GM18511 (cell line): ENCODE measurements around the gene NOXA1.

Experiments used
- ATAC-seq: cut with Tn5 transposase; IDR thresholded peaks from one replicate; pipeline ENCODE4 v1.9.1; 2021; ENCODE audit warnings: mild to moderate bottlenecking, moderate library complexity; ENCODE audit not compliant: unreplicated experiment

The NOXA1 gene

DNA sequence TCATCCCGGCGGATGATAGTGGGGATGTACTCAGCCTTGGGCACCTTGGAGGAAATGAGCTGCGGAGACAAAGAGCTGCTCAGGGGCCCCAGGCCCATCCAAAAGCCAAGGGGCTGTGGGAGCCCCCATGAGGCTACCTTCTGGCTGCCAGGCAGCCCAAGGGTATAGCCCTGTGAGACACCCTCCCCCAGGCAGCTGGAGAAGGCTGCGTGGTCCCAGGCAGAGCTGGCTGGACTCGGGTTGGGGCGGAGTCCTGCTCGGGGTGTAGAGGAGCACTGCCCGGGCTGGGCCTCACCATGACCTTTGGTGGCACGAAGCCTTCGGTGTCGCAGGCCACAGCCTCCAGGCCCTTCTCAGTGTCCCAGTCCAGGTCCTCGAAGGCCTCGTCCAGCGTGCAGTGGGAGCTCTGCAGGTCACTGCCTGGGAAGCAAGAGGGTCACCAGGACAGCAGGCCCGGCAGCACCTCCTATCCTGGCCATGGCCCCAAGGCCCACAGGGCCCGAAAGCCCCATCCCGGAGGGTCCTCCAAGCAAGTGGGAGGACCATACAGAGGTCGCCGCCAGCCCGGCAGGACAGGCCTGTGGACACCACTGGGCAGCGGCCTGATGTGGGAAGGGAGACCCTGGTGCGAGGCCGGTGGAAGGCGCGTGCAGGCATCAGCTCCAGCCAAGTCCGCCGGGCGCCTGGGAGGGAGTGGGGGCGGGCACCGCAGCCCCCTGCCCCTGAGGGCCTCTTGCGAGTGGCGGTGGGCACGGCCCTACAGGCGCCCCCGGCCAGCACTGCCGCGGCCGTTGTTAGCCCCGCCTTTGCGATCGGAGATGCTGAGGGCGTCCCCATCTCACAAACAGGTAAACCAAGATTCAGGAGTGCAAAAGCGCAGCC, 29.8 kb downstream of the NOXA1 start:
- ATAC-seq: no peak

DNA sequence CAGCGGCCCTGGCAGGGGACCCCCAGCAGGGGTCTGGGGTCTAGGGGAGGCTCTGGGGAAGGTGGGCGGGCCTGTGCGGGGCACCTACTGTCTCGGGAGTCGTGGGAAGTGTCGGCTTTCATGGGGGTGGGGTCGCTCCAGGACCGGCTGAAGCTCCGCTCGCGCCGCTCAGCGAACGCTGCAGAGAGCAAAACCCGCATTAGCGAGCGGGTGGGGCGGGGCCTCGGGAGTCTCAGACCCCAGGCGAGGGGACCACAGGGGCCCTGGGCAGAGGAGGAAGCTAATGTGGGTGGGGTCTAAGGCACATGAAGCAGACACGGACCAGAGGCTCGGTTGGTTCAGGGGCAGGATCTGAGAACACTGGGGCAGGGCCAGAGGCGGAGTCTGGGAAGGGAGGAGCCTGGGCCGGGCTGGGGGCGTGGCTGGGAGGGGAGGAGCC, 30.5 kb downstream of the NOXA1 start:
- ATAC-seq: peak; percentile 71

DNA sequence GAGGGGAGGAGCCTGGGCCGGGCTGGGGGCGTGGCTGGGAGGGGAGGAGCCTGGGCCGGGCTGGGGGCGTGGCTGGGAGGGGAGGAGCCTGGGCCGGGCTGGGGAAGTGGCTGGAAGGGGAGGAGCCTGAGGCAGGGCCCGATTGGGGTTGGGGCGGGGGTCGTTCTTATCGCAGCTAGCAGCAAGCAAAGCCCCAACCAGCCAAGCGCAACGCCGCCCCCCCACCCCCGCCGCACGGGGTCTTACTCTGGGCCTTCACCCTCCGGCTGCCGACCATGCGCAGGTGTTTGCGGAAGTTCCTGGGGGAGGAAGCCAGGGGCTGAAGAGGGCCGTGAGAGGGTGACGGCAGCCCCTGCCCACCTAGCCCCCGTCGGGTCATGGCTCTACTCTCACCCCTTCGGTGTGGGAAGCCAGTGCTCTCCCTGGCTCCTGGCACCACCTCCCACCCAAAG, 31.0 kb downstream of the NOXA1 start:
- peak; percentile 40 for ATAC-seq

DNA sequence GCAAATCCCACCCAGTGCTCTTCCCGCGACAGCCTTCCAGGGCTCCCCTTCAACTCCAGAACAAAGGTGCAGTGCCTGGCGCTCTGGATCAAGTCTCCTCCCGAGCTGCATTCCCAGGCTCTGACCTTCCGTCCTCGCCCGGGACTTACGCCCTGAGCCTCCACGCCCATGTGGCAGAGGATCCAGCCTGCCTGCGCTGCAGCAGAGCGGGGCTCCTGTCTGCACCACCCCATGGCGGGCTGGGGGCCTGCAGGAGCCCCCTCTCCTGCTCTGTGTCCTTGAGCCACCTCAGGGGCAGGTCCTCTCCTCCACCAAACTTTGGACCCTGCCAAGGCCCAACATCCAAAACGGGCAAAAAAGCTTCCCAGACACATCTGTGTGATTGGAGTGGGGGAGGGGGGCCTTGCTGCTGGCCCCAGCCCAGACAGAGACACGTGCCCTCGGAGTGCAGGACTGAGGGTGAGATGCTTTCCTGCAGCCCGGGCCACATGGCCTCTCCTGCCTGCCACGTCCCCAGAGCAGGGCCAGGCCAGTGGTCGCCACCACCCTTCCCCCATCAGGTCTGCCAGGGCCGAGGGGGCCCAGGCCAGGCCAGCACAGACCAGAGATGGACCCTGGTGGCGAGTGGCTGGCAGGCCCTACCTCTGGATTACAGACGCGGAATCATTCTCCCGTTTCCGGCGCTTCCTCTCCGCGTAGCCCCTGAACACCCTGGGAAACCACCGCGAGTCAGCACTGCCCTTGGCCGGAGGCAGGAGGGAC, 31.6 kb downstream of the NOXA1 start:
- no peak for ATAC-seq

DNA sequence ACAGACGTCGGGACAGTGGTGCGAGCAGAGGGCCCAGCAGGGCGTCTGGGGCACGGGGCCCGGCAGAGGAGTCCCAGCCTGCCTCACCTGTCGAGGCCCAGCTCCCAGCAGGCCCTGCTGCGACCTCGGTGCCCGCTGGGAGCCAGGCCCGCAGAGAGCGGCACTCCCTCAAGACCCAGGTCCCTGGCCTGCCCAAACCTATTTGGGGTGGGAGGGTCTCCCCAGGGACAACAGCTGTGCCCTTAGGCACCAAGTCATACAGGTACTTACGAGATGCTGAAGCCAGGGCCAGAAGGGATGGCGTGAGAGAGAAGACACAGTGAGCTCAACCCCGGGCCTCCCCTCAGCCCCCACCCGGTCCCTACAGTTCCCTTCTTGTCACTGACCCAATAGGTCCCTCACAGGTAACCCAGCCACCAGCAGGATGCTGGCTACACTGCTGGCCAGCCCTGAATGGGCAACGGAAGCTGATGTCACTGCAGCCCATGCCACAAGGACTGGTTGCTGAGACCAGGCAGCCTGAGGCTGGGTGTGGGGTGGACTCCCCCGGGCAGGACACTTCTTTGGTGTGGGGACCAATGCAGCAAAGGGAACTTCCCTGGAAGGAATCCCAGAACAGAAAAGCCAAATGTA, 32.3 kb downstream of the NOXA1 start:
- no peak for ATAC-seq

DNA sequence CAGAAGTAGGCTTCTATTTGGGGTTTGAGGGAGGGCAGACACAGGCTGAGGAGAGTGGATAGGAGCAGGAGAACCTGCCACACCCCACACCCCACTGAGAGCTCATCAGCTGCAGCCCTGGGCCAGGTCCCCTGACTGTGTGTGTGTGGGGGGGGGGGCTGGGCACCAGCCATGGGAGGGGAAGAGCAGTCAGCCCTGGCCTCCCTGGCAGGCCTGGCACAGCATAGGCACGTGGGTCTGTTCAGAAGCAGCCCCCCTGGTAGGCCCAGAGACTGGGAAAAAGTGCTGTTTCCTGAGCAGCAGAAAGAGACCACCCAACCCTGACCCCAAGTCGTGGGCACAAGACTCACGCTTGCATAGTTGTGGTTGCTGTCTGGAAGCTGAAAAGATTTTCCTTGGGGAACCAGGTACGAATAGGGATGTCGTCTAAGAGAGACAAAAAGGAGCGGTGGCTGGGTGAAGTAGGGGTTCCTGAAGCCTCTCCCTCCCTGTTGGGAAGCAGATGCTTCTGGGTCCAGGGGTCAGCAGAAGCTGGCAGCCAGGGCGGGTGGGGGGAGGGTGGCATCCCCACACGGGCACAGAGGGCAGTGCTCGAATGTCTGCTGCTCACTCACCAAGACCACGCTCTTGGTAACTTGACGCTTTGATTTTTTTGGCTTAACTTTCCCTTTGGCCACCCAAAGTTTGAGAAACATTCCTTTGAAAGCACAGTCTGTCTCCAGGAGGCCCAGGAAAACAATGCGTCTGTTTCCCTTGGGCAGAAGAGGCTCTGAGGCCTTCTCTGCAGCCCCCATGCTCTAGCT, 33.1 kb downstream of the NOXA1 start:
- no peak for ATAC-seq

DNA sequence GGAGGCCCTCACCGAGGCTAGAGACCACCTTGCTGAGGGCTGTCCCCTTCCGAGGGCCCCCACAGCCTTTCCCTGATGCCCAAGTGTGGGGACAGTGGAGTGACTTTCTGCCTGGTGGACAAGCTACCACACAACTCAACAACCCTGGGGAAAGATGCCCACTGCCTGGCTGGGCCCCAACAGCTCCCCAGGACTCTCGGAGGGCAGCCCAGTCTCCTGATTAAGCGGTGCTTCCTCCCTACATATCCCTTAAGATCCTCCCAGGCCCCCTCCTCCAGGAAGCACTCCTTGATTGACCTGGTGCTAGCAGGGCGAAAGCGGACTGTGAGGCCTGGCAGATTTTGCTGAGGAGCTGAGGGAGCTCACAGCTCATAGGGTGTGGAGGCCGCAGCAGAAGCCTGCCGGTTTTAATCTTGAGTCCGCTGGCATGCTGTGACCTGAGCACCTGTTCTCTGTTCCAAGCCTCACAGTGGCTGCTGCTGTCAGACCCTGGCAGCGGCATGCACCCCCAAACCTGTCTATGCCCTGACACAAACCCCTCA, 33.7 kb downstream of the NOXA1 start:
- ATAC-seq: no peak

DNA sequence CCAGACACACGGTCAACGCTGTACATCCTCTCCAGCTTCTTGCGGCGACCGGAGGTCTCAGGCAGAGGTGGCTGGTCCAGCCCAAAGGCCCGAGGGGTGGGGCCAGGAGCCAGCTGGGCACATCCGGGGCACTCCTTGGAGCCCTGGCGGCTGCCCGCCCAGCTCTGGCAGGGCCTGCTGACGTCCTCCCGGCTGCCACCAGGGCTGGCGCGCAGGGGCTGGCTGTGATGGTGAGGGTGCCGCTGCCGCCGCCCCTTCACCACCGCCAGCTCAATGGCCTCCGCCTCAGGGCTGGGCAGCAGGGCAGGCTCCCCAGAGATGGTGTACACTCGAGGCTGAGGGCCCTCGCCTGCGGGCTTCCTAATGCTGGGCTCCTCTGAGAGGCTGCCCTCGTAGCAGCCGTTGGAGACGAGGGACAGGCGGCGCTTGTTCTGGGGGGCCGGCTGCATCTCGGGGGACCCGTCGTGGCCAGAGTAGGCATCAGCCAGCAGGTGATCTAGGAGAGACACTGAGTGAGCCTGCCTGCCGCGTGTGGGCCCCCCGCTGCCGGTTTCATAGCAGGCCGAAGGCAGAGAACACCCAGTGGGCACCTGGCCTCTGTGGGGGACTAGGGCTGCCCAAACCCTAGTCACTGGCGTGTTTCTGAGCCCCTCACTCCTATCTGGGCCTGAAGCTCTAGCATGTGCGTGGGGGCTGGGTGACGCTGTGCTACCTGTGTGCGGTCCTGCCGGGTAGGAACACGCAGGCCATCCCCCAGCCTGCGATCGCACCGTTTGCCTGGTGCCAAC, 34.4 kb downstream of the NOXA1 start:
- ATAC-seq: no peak

DNA sequence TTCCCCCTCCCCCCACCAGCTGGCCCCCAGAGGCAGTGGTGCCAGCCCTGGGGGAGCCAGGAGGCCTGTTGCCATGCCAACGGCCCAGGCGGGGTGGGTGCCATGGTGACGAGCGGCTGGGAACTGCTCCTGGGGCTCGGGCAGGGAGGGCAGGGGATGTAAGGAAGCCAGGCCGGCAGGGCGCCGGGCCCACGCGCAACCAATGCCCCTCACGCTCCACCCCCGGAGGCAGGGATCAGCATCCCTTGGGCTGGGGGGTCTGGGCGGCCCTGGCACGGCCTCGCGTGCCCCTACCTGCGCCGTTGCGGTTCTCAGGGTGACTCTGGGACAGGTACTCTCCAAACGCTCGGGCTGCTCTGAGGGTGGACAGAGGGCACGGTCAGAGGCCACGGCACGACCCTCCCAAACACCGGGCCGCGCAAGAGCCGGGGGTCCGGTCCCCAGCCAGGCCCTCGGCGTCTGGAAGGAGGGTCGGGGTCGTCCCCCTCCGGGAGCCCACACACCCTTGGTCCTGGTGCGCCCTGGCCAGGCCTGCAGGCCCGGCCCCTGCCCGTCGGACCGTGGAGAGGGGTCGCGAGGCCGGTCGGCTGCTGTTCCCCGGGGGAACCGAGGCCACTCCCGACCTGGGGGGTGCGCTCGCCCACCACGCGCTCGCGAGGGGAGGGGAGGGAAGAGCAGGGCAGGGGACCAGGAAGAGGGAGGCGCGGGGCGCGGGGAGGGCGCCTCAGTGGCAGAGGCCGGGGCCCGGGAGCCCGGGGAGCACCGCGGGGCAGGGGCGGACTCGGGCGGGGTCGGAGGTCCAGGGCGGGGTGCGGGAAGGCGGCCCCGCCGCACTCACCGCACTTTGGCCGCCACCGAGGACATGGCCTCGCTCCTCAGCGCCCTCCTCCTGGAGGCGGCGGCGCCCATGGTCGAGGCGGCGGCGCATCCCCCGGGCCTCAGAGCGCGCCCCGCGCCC, 35.3 kb downstream of the NOXA1 start:
- ATAC-seq: peak; percentile 26

DNA sequence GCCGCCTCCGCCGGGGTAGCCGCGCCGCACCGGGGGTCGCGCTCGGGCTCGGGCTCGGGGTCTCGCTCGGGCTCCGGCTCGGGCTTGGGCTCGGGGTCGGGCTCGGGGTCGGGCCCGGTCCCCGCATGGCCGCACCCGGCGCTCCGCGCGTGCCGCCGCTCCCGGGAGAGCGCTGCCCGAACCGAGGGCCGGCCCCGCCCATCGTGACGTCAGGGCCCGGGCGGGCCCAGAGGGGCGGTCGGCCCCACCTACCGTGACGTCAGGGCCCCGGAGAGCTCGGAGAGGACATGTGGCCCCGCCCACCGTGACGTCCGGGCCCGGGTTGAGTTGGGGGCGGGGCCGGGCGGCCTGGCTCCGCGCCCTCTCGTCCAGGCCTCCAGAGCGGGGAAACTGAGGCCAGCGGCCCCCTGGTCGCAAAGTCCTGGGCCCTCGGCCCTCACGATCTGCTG, 36.0 kb downstream of the NOXA1 start, which contains the start of gene NSMF:
NSMF (minus strand) TSS at position 183 of the 449 bp plus-strand sequence. CDS start 232 bp downstream, outside the sequence.
- ATAC-seq: peak; percentile 61

DNA sequence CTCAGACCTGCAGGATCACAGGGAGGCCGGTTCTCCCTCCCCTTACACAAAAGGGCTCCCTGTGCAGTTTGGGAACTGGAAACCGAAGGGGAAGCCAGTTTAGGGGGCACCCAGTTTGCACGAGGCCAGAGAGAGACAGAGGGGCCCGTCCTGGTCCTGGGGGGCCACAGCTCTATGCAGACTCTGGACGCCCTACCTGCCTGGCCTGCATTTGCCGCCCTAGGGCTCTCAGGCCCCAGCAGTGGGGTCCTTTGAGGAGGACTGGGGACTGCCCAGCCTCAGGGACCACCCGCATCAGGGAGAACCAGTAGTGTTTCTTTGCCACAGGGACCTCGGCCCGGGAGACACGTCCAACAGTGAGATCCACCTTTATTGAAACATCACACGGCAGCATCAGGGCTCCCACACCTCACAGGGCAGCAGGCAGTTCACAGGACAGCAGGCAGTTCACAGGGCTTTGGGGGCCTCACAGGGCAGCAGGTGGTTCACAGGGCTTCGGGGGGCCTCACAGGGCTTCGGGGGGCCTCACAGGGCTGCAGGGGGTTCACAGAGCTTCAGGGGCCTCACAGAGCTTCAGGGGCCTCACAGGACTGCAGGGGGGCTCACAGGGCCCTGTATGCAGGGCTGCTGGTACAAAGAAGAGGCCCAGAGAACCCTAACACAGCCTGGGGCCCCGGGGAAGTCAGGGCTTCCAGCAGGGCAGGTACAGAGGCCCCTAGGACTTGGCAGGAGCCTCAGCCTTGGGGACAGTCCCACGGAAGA, 36.6 kb downstream of the NOXA1 start:
- ATAC-seq: no peak

DNA sequence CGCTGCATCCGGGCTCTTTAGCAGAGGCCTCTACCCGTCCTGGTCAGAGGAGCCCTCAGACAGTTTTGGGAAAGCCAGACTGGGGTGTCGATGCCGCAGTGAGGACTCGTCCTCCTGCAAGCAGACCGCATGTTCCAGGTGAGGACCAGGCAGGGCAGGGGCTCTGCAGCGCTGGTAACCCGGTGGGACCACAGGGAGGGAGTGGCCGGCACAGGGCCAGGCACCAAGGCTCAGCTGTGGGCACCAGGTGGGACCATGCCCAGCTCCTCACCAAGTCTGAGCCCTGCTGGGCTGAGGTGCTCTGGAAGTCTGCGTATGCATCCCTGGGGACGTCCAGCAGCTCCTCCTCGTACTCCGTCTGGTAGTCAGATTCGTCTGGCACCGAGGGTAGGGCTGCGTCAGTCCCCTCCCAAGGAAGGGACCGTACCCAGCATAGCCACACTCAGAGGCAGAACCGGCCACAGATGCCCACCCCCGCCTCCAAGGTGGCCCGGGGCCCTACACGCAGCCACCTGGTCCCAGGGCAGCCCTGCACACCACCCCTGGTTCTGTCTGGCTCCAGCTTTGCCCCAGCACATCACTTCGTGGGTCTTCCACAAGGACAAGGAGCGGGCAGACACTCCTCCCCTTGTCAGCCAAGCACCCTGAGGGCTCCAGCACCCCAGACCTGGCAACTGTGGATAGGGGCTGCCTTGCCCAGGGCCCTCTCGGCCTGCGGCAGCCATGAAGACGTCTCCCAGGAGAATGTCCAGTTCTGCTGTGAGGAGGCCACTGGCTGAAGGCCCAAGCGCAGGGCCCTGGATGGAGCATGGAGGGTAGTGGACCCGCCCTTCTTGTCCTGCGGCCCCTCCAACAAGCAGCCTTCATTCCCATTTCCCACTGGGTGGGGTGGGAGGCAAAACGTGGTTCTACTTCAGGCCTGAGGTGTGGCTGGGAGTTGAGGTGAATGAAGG, 37.4 kb downstream of the NOXA1 start:
- ATAC-seq: no peak

DNA sequence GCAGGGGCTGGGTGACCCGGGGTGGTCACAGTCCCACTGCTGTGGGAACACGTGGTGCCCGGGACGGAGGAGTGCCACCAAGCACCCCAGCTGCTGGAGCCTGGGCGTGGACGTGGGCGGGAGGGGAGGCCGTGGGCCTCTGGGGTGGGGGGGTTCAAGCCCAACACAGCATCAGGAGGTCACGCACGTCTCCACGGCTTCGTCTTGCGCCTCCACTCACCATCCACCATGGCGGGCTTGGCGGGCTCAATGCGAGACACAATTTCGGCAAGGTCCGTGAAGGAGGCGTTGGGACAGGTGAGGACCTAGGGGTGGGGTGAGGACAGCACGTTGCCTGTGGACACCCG, 38.1 kb downstream of the NOXA1 start:
- no peak for ATAC-seq

DNA sequence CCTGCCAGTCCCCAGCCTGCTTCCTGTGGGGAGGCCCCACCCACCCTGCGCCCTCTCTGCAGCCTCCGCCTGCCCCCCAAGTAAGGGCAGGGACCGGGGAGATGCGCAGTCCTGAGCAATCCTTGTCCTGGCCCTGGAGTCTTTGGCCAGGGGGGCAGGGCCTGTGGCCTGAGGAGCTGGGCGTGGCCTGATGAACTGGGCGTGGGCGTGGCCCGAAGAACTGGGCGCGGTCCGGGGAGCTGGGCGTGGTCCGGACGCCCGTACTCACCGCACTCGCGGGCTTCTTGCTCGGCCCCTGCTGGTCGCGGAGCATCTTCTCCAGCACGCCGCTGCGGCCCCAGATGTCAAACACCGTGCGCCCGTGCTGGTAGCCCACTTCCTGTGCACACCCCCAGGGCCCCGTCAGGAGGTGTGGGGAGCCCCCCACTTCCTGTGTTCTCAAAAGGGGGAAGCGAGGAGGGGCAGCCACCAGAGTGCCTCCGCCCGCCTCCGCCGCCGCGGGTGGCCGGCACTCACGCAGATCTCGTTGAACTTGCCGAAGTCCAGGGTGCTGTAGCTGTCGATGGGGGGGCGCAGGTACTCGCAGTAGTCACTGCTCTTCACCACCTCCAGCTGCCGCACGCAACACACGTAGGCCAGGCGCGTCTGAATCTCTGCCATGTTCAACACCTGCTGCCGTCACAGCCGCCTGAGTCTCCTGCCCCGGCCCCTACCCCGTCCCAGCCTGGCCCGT, 38.6 kb downstream of the NOXA1 start:
- ATAC-seq: peak; percentile 52

DNA sequence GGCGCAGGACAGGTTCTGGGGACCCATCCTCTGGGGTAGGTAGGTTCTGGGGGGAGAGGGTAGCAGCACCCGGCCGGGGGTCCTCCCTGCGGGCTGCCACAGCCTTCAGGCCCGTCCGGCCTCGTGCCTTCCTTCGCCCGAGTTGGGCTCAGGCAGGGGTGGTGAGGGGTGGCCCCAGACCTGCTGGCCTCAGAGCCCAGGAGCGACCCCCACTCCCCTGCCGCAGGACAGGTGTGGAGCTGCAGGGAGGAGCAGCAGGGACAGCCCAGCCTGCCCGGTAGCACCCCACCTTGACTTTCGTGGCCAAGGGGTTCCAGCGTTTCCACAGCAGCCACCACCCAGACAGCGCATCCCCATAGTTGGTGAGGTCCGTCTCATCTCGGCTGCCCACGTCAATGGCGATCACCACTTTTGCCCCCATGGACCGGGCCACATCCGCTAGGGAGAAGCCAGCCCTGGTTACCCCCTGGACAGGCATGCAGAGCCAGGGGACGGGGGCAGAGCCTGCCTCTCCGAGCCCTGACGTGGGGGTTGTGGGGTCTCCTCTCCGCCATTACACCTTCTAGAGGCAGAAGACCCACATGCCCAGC, 39.3 kb downstream of the NOXA1 start:
- no peak for ATAC-seq
